MCF 10A (cell line): Measurements from ENCODE around the gene SLC12A6. TPM values are rescaled to one million over a fixed set of nuclear protein-coding genes. Genes with fewer than 3 reads are reported as not detected.

Experiments used
- BruUV-seq: library from RNA; stranded (reverse); fragments of 400-500 nt; replicated peaks from 2 replicates; lab custom pipeline; 2021; lab: Mats Ljungman, UMichigan
- CTCF ChIA-PET: fragments of 300-600 bp; sonication (Branson Sonifier 250); formaldehyde crosslinking; extraction: SDS; loops from one replicate; lab custom pipeline; 2021; ENCODE audit warnings: antibody characterized with exemption, inconsistent platforms; lab: Yijun Ruan, JAX
- POLR2A ChIA-PET: fragments of 300-600, 350-650 bp; sonication (Branson Sonifier 250); formaldehyde crosslinking; extraction: SDS; loops from one replicate; lab custom pipeline; 2020; ENCODE audit warnings: antibody characterized with exemption, inconsistent platforms; lab: Yijun Ruan, JAX
- DNase-seq: peaks from one replicate; pipeline ENCODE4 v3.0.0-alpha.2; 2018; ENCODE audit not compliant: unreplicated experiment
- H3K27ac Mint-ChIP-seq: one replicate; pipeline ENCODE4 v1.8.0; 2022; ENCODE audit warnings: mild to moderate bottlenecking, low read depth, mixed read lengths; ENCODE audit not compliant: unreplicated experiment
- H3K27me3 Mint-ChIP-seq: one replicate; pipeline ENCODE4 v1.8.0; 2022; ENCODE audit warnings: mixed read lengths; ENCODE audit not compliant: insufficient read depth, unreplicated experiment
- H3K36me3 Mint-ChIP-seq: one replicate; pipeline ENCODE4 v1.8.0; 2022; ENCODE audit warnings: mild to moderate bottlenecking, moderate library complexity, mixed read lengths; ENCODE audit not compliant: insufficient read depth, unreplicated experiment
- H3K4me1 Mint-ChIP-seq: one replicate; pipeline ENCODE4 v1.8.0; 2022; ENCODE audit warnings: mixed read lengths; ENCODE audit not compliant: insufficient read depth, unreplicated experiment
- H3K4me3 Mint-ChIP-seq: one replicate; pipeline ENCODE4 v1.8.0; 2022; ENCODE audit warnings: mild to moderate bottlenecking, moderate library complexity, mixed read lengths; ENCODE audit not compliant: unreplicated experiment
- H3K9me3 Mint-ChIP-seq: one replicate; pipeline ENCODE4 v1.8.0; 2022; ENCODE audit warnings: mixed read lengths; ENCODE audit not compliant: unreplicated experiment
- CTCF ChIP-seq: fragments of 200-600 bp; IDR thresholded peaks from one replicate; pipeline ENCODE4 v1.8.0; 2022; ENCODE audit warnings: antibody characterized with exemption, mild to moderate bottlenecking; ENCODE audit not compliant: unreplicated experiment
- intact Hi-C: fragments of 100-400 bp; cut with micrococcal nuclease; formaldehyde crosslinking; loops from 2 replicates; pipeline ENCODE4 v1.14.1; 2022
- total RNA-seq: library from RNA; stranded (reverse); gene quantifications from 2 replicates; pipeline ENCODE4 v1.2.3, GENCODE V29; 2022

SLC12A6 gene
- total RNA-seq, 1 experiment from 2014 or later = 11.7 TPM

- H3K4me3 Mint-ChIP-seq = peak overlapping the region; percentile 83
- BruUV-seq = no TSS peak
- intact Hi-C loops = no loop called here
- no peak for DNase-seq
- peak overlapping the region; percentile 49 for H3K27ac Mint-ChIP-seq
- CTCF ChIA-PET = interaction anchor here (0.5 to 2.2 kb wide), 6 partner anchors 9 to 125 kb away, joined by 3 to 11 read pairs (median 4); partner anchors contain the start of gene LPCAT4
- no peaks in the 10 kb centered on the region for H3K9me3 Mint-ChIP-seq
- peaks cover 26% of the 10 kb centered on the region for H3K36me3 Mint-ChIP-seq
- POLR2A ChIA-PET = interaction anchor here (0.6 to 4.8 kb wide), 10 partner anchors 8 to 275 kb away, joined by 3 to 69 read pairs (median 16); partner anchors contain the start of genes EMC4, KATNBL1 and LPCAT4
- H3K4me1 Mint-ChIP-seq = peaks cover 27% of the 10 kb centered on the region
- H3K27me3 Mint-ChIP-seq = no peaks in the 10 kb centered on the region
- TF ChIP-seq CTCF = no peak
Measured at GRCh38 chr15:34336231-34336990, 1.2 kb downstream of the SLC12A6 start.

- Mint-ChIP-seq H3K36me3 (peaks cover 16% of the 10 kb centered on the region), H3K27ac (peak overlapping the region; percentile 85), H3K4me3 (peak overlapping the region; percentile 34), H3K9me3 (no peaks in the 10 kb centered on the region), H3K27me3 (no peaks in the 10 kb centered on the region), H3K4me1 (peaks cover 27% of the 10 kb centered on the region)
- TF ChIP-seq CTCF = no peak
- CTCF ChIA-PET = interaction anchor here (1.6 kb wide), 1 partner anchor 8 kb away, joined by 4 read pairs; no protein-coding TSS in a partner anchor
- intact Hi-C loops = no loop called here
- BruUV-seq = no TSS peak
- peak; percentile 39 for DNase-seq
- POLR2A ChIA-PET = interaction anchor here (0.6 to 4.8 kb wide), 6 partner anchors 7 to 1720 kb away, joined by 3 to 69 read pairs (median 18); partner anchors contain the start of genes ARHGAP11A and LPCAT4
Measured at GRCh38 chr15:34335176-34336032, 2.2 kb downstream of the SLC12A6 start.

- H3K27me3 Mint-ChIP-seq = no peaks in the 10 kb centered on the region
- intact Hi-C loops = no loop called here
- peak overlapping the region; percentile 34 for H3K4me3 Mint-ChIP-seq
- no peak for DNase-seq
- no TSS peak for BruUV-seq
- POLR2A ChIA-PET = interaction anchor here (1.0 to 2.2 kb wide), 3 partner anchors 8 to 31 kb away, joined by 3 to 9 read pairs (median 3); no protein-coding TSS in a partner anchor
- peaks cover 27% of the 10 kb centered on the region for H3K4me1 Mint-ChIP-seq
- CTCF ChIA-PET = no interaction called here
- H3K27ac Mint-ChIP-seq = peak overlapping the region; percentile 85
- H3K9me3 Mint-ChIP-seq = no peaks in the 10 kb centered on the region
- peaks cover 8% of the 10 kb centered on the region for H3K36me3 Mint-ChIP-seq
- TF ChIP-seq CTCF = no peak
Measured at GRCh38 chr15:34334672-34335071, 2.9 kb downstream of the SLC12A6 start.
